IPS-15b (cell line): ENCODE data around the gene TEAD1.
"Not testable (repeated sequence)": the region's sequence is repeated elsewhere in the genome, so short reads cannot be mapped to it uniquely, and the experiment has no call there.

Experiments
- H3K27me3 ChIP-seq: one replicate; pipeline ENCODE4 v1.6.1; 2013; ENCODE audit warnings: low read length; ENCODE audit not compliant: control insufficient read depth, insufficient read depth
- H3K36me3 ChIP-seq: one replicate; pipeline ENCODE4 v1.6.1; 2013; ENCODE audit warnings: low read length; ENCODE audit not compliant: control insufficient read depth, insufficient read depth
- H3K4me1 ChIP-seq: one replicate; pipeline ENCODE4 v1.6.1; 2013; ENCODE audit warnings: mild to moderate bottlenecking, low read length; ENCODE audit not compliant: control insufficient read depth, insufficient read depth
- H3K4me3 ChIP-seq: one replicate; pipeline ENCODE4 v1.5.1; 2013; ENCODE audit warnings: low read depth, low read length
- H3K9ac ChIP-seq: one replicate; pipeline ENCODE4 v1.6.1; 2013; ENCODE audit warnings: low read depth, mild to moderate bottlenecking, low read length
- H3K9me3 ChIP-seq: one replicate; pipeline ENCODE4 v1.6.1; 2013; ENCODE audit warnings: mild to moderate bottlenecking, low read length; ENCODE audit not compliant: control insufficient read depth, insufficient read depth

The TEAD1 gene

DNA sequence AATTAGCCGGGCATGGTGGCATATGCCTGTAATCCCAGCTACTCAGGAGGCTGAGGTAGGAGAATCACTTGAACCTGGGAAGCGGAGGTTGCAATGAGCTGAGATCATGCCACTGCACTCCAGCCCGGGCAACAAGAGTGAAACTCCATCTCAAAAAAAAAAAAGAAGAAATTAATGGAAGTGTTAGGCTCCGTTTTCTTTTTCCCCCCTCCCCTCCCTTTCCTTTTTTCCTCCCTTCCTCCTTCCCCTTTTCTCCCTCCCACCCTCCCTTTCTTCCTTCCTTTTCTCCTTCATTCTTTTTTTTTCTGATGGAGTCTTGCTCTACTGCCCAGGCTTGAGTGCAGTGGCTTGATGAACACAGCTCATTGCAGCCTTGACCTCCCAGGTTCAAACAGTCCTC is 203.3 kb downstream of the TEAD1 start:
- not testable (repeated sequence) for H3K27me3 ChIP-seq, H3K4me1 ChIP-seq, H3K9me3 ChIP-seq, H3K4me3 ChIP-seq, H3K9ac ChIP-seq, H3K36me3 ChIP-seq

GRCh38 chr11:12880327-12880726 is 206.1 kb downstream of the TEAD1 start:
- Histone ChIP-seq H3K4me3 (no peak overlapping the region), H3K27me3 (no peaks in the 10 kb centered on the region), H3K4me1 (no peaks in the 10 kb centered on the region), H3K9ac (no peak overlapping the region), H3K36me3 (peaks cover 6% of the 10 kb centered on the region), H3K9me3 (no peaks in the 10 kb centered on the region)

GRCh38 chr11:12882670-12883069 is 208.4 kb downstream of the TEAD1 start:
- no peak overlapping the region for H3K9ac ChIP-seq
- H3K27me3 ChIP-seq: no peaks in the 10 kb centered on the region
- H3K9me3 ChIP-seq: no peaks in the 10 kb centered on the region
- no peaks in the 10 kb centered on the region for H3K4me1 ChIP-seq
- H3K4me3 ChIP-seq: no peak overlapping the region
- H3K36me3 ChIP-seq: peaks cover 6% of the 10 kb centered on the region

DNA sequence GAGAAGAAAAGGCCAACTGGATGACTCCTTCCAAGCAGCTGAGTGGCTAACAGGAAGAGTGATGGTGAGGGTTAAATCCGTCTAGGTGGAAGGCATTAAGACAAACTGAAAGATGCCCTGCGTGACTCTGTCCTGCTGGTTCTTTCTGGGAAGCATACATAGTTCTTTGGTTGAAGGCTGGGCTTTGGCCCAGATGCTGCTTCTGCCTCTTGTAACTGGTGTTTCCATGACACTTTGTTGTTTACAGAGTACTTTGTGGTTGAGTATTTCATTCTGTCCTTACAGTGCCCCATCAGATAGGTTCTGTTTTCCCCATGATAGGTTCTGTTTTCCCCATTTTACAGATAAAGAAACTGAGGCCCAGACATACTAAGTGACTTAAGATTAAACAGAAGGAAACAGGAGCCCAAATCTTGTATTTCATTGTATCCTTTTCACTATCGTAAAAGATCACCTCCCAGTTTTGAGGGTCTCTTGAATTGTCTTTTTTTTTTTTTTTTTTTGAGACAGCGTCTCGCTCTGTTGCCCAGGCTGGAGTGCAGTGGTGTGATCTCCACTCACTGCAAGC is 210.6 kb downstream of the TEAD1 start:
- H3K36me3 ChIP-seq: peaks cover 8% of the 10 kb centered on the region

DNA sequence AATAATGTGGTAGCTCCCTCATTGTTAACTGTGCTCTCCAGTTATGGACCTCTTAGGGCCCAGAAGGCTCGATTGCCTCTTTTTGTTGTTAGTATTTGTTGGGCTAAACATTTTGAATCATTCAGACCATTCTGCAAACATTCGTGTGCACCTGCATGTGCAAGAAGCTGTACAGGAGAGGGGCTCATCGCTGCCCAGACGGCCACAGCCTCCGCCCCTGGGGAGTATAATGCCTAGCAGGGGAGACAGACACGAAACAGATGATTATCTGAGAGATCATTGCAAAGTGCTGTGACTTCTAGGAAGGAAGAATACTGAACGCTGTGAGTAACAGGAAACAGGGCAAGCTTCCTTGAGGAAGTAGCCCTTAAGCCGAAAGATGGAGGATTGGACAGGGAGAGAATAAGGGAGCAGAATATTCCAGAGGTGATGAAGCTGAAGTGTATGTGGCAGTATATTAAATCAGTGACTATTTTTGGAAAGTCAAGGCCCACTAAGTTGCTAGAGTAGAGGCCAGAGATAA is 211.6 kb downstream of the TEAD1 start:
- Histone ChIP-seq H3K9me3 (no peaks in the 10 kb centered on the region), H3K4me3 (no peak overlapping the region), H3K4me1 (peaks cover 3% of the 10 kb centered on the region), H3K27me3 (no peaks in the 10 kb centered on the region), H3K9ac (no peak overlapping the region), H3K36me3 (peaks cover 8% of the 10 kb centered on the region)

More for the DNA sequence above, 210.6 kb downstream of the TEAD1 start:
- Histone ChIP-seq H3K4me3 (no peak overlapping the region), H3K9me3 (no peaks in the 10 kb centered on the region), H3K27me3 (no peaks in the 10 kb centered on the region), H3K9ac (no peak overlapping the region), H3K4me1 (peaks cover 3% of the 10 kb centered on the region)

GRCh38 chr11:12886508-12886907 is 212.3 kb downstream of the TEAD1 start:
- Histone ChIP-seq H3K9me3 (no peaks in the 10 kb centered on the region), H3K4me1 (peaks cover 3% of the 10 kb centered on the region), H3K9ac (no peak overlapping the region), H3K4me3 (no peak overlapping the region), H3K27me3 (no peaks in the 10 kb centered on the region), H3K36me3 (peaks cover 7% of the 10 kb centered on the region)

GRCh38 chr11:12888525-12889158 is 214.4 kb downstream of the TEAD1 start:
- H3K36me3 ChIP-seq: peaks cover 2% of the 10 kb centered on the region
- no peaks in the 10 kb centered on the region for H3K27me3 ChIP-seq
- no peak overlapping the region for H3K9ac ChIP-seq
- peaks cover 5% of the 10 kb centered on the region for H3K4me1 ChIP-seq
- H3K4me3 ChIP-seq: no peak overlapping the region
- H3K9me3 ChIP-seq: no peaks in the 10 kb centered on the region

DNA sequence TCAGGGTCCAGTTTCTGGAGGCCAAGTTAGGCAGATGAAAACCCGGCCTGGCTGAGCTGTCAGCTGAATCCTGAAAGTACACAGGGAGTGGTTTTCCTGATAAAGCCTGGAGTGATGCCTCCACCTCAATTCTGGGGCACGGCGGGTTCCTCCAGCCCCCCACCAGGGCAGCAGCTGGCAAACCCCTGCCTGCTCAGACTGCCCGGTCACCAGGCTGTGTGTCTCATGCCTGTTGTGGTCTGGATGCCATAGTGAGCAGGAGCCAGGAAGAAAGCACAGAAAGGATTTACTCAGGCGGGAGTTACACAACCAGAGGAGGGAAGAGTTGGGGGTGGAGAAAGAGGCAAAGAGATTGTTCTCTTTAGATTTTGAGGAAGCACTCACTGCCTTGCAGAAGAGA is 215.0 kb downstream of the TEAD1 start:
- Histone ChIP-seq H3K9ac (no peak overlapping the region), H3K9me3 (no peaks in the 10 kb centered on the region), H3K36me3 (peaks cover 2% of the 10 kb centered on the region), H3K4me1 (peaks cover 5% of the 10 kb centered on the region), H3K27me3 (no peaks in the 10 kb centered on the region), H3K4me3 (no peak overlapping the region)

GRCh38 chr11:12890476-12890875 is 216.3 kb downstream of the TEAD1 start:
- peaks cover 10% of the 10 kb centered on the region for H3K4me1 ChIP-seq

DNA sequence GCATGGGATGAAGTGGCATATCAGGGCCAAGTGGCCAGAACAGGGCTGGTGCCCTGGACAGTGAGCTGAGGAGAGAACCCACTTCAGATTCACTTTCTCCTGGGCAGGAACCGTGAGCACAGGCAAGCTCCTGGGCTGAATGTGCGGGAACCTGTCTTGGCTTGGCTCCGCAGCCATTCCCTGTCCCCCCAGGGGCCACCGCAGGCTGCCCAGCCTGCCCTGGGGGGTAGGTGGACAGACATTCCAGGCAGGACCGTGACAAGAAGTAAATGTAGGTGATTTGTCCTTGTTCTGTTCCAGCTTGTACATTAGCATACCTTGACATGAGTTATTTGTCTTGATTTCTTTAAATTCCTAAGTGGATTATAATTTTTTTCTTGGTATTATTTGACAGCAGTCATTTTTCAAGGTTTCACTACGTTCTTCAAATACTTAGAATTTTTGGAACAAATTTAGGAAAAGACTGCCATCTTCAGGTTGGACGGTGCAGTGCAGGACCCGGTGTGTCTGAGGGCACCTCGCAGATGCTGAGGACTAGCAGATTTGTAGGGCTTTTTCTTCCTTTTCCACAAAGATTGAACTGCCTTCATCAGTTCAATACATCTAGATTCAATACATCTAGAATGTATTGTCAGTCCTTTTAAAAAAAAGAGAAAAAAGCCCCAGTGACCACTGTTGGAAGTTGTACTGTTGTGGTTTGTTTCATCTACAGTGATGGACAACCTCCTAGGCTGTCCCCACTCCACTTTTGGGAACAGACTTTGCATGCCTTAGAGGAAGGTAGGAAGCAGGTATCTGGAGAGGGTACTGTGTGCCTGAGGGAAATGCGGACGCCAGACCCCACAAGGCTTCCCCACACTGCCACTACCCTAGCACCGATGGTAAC is 219.8 kb downstream of the TEAD1 start:
- no peak overlapping the region for H3K9ac ChIP-seq
- H3K36me3 ChIP-seq: peaks cover 4% of the 10 kb centered on the region
- no peaks in the 10 kb centered on the region for H3K27me3 ChIP-seq
- no peak overlapping the region for H3K4me3 ChIP-seq
- H3K9me3 ChIP-seq: no peaks in the 10 kb centered on the region
- peaks cover 8% of the 10 kb centered on the region for H3K4me1 ChIP-seq

More at GRCh38 chr11:12890476-12890875, 216.3 kb downstream of the TEAD1 start:
- H3K36me3 ChIP-seq: peaks cover 2% of the 10 kb centered on the region
- H3K9ac ChIP-seq: no peak overlapping the region
- H3K27me3 ChIP-seq: no peaks in the 10 kb centered on the region
- H3K4me3 ChIP-seq: no peak overlapping the region
- no peaks in the 10 kb centered on the region for H3K9me3 ChIP-seq

DNA sequence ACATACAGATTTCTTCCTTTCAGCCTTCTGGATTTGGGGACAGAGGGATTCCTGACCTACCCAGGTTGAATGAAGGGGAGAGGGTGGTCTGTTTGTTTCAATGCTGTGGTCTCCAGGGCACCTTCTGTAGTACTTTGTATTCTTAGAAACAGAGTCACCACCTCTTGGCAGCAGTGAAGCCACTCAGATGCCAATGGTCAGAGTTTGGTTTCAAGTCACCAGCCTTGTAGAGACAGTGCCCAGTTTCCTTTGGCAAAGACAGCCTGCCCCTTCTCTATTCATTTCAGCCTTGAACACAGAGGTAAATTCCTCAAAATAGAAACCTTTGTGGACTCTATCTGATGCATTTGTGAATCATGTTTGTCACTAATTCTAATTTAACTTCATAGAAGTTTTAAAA is 223.2 kb downstream of the TEAD1 start:
- H3K36me3 ChIP-seq: peaks cover 3% of the 10 kb centered on the region
- no peak overlapping the region for H3K9ac ChIP-seq
- H3K4me3 ChIP-seq: no peak overlapping the region
- H3K4me1 ChIP-seq: peaks cover 7% of the 10 kb centered on the region
- H3K9me3 ChIP-seq: no peaks in the 10 kb centered on the region
- H3K27me3 ChIP-seq: no peaks in the 10 kb centered on the region
